Measurements from ENCODE around the gene SLC8A2.
"Not testable (repeated sequence)": the region's sequence is repeated elsewhere in the genome, so short reads cannot be mapped to it uniquely, and the experiment has no call there.

The SLC8A2 gene

GRCh38 chr19:47411696-47412095, 60.0 kb downstream of the SLC8A2 start:
- H3K27ac Mint-ChIP-seq; H3K36me3 Mint-ChIP-seq (ENCODE audit: low read depth); H3K4me3 Mint-ChIP-seq; H3K4me1 Mint-ChIP-seq (ENCODE audit: low read depth); H3K9me3 Mint-ChIP-seq: not testable (repeated sequence)
- H3K27me3 Mint-ChIP-seq, result peaks cover 49% of the 10 kb centered on the region

GRCh38 chr19:47411101-47411500, 60.6 kb downstream of the SLC8A2 start:
- Mint-ChIP-seq H3K4me1 (ENCODE audit: low read depth) (no peaks in the 10 kb centered on the region), H3K27me3 (peaks cover 50% of the 10 kb centered on the region), H3K36me3 (ENCODE audit: low read depth) (no peaks in the 10 kb centered on the region), H3K4me3 (no peak overlapping the region), H3K27ac (no peak overlapping the region), H3K9me3 (no peaks in the 10 kb centered on the region)

- no peaks in the 10 kb centered on the region for H3K36me3 Mint-ChIP-seq (ENCODE audit: low read depth)
Observed at GRCh38 chr19:47408156-47408938, 63.3 kb downstream of the SLC8A2 start.

GRCh38 chr19:47407417-47407774, 64.3 kb downstream of the SLC8A2 start:
- Mint-ChIP-seq H3K4me1 (ENCODE audit: low read depth) (no peaks in the 10 kb centered on the region), H3K36me3 (ENCODE audit: low read depth) (no peaks in the 10 kb centered on the region), H3K27me3 (peaks cover 52% of the 10 kb centered on the region), H3K4me3 (no peak overlapping the region), H3K9me3 (no peaks in the 10 kb centered on the region), H3K27ac (no peak overlapping the region)

More at GRCh38 chr19:47408156-47408938, 63.3 kb downstream of the SLC8A2 start:
- no peaks in the 10 kb centered on the region for H3K4me1 Mint-ChIP-seq (ENCODE audit: low read depth)
- no peaks in the 10 kb centered on the region for H3K9me3 Mint-ChIP-seq
- no peak overlapping the region for H3K27ac Mint-ChIP-seq
- H3K27me3 Mint-ChIP-seq, result peaks cover 55% of the 10 kb centered on the region
- no peak overlapping the region for H3K4me3 Mint-ChIP-seq

GRCh38 chr19:47406711-47407416, 64.8 kb downstream of the SLC8A2 start:
- Mint-ChIP-seq H3K9me3 (no peaks in the 10 kb centered on the region), H3K27me3 (peaks cover 47% of the 10 kb centered on the region), H3K4me1 (ENCODE audit: low read depth) (no peaks in the 10 kb centered on the region), H3K36me3 (ENCODE audit: low read depth) (no peaks in the 10 kb centered on the region), H3K27ac (no peak overlapping the region), H3K4me3 (no peak overlapping the region)

GRCh38 chr19:47405854-47406417, 65.8 kb downstream of the SLC8A2 start:
- Mint-ChIP-seq H3K4me3 (no peak overlapping the region), H3K36me3 (ENCODE audit: low read depth) (no peaks in the 10 kb centered on the region), H3K27ac (no peak overlapping the region), H3K9me3 (no peaks in the 10 kb centered on the region), H3K27me3 (peaks cover 46% of the 10 kb centered on the region), H3K4me1 (ENCODE audit: low read depth) (no peaks in the 10 kb centered on the region)

GRCh38 chr19:47405197-47405550, 66.5 kb downstream of the SLC8A2 start:
- Mint-ChIP-seq H3K4me1 (ENCODE audit: low read depth) (no peaks in the 10 kb centered on the region), H3K27me3 (peaks cover 46% of the 10 kb centered on the region), H3K36me3 (ENCODE audit: low read depth) (no peaks in the 10 kb centered on the region), H3K4me3 (no peak overlapping the region), H3K27ac (no peak overlapping the region), H3K9me3 (no peaks in the 10 kb centered on the region)

GRCh38 chr19:47404334-47405196, 67.1 kb downstream of the SLC8A2 start:
- no peak overlapping the region for H3K27ac Mint-ChIP-seq
- H3K36me3 Mint-ChIP-seq (ENCODE audit: low read depth), result no peaks in the 10 kb centered on the region
- H3K4me1 Mint-ChIP-seq (ENCODE audit: low read depth), result no peaks in the 10 kb centered on the region
- no peak overlapping the region for H3K4me3 Mint-ChIP-seq
- peaks cover 46% of the 10 kb centered on the region for H3K27me3 Mint-ChIP-seq
- H3K9me3 Mint-ChIP-seq, result no peaks in the 10 kb centered on the region

GRCh38 chr19:47402504-47402903, 69.2 kb downstream of the SLC8A2 start:
- Mint-ChIP-seq H3K4me3 (no peak overlapping the region), H3K27me3 (peaks cover 30% of the 10 kb centered on the region), H3K9me3 (no peaks in the 10 kb centered on the region), H3K27ac (no peak overlapping the region), H3K36me3 (ENCODE audit: low read depth) (no peaks in the 10 kb centered on the region), H3K4me1 (ENCODE audit: low read depth) (no peaks in the 10 kb centered on the region)

- H3K27me3 Mint-ChIP-seq, result peaks cover 11% of the 10 kb centered on the region
- no peaks in the 10 kb centered on the region for H3K36me3 Mint-ChIP-seq (ENCODE audit: low read depth)
- H3K4me1 Mint-ChIP-seq (ENCODE audit: low read depth), result no peaks in the 10 kb centered on the region
Observed at GRCh38 chr19:47398707-47399597, 72.7 kb downstream of the SLC8A2 start.

GRCh38 chr19:47391510-47392223, 80.0 kb downstream of the SLC8A2 start:
- no peaks in the 10 kb centered on the region for H3K4me1 Mint-ChIP-seq (ENCODE audit: low read depth)
- H3K27me3 Mint-ChIP-seq, result peaks cover 5% of the 10 kb centered on the region
- H3K9me3 Mint-ChIP-seq, result no peaks in the 10 kb centered on the region
- no peaks in the 10 kb centered on the region for H3K36me3 Mint-ChIP-seq (ENCODE audit: low read depth)
- no peak overlapping the region for H3K27ac Mint-ChIP-seq
- H3K4me3 Mint-ChIP-seq, result no peak overlapping the region

More at GRCh38 chr19:47398707-47399597, 72.7 kb downstream of the SLC8A2 start:
- Mint-ChIP-seq H3K9me3 (no peaks in the 10 kb centered on the region), H3K27ac (no peak overlapping the region), H3K4me3 (no peak overlapping the region)

- peaks cover 2% of the 10 kb centered on the region for H3K27me3 Mint-ChIP-seq
- no peaks in the 10 kb centered on the region for H3K9me3 Mint-ChIP-seq
- H3K27ac Mint-ChIP-seq, result no peak overlapping the region
- H3K36me3 Mint-ChIP-seq (ENCODE audit: low read depth), result no peaks in the 10 kb centered on the region
- no peak overlapping the region for H3K4me3 Mint-ChIP-seq
- no peaks in the 10 kb centered on the region for H3K4me1 Mint-ChIP-seq (ENCODE audit: low read depth)
Observed at GRCh38 chr19:47390533-47391488, 80.9 kb downstream of the SLC8A2 start.

GRCh38 chr19:47389150-47389556, 82.5 kb downstream of the SLC8A2 start:
- Mint-ChIP-seq H3K4me3 (no peak overlapping the region), H3K9me3 (no peaks in the 10 kb centered on the region), H3K4me1 (ENCODE audit: low read depth) (no peaks in the 10 kb centered on the region), H3K36me3 (ENCODE audit: low read depth) (no peaks in the 10 kb centered on the region), H3K27me3 (no peaks in the 10 kb centered on the region), H3K27ac (no peak overlapping the region)

Data from stimulated activated naive CD8-positive, alpha-beta T cell treated with anti-CD3 and anti-CD28 coated beads, Interleukin-15, Interleukin-2, amounts not matched to agents 100 ng/mL and 50 ng/mL, for 24 hours (primary cell).